H1 (cell line): ENCODE measurements around the gene SNX21.

ENCODE experiments used
- CTCF ChIP-seq, 3 experiments: IDR thresholded peaks; 1 replicate in 2 of 3; 2 replicates in 1 of 3; pipeline versions ENCODE4 v1.5.1 to v1.6.1; 2011; ENCODE audit warnings: low read length in 3 of 3, mild to moderate bottlenecking in 3 of 3, inconsistent platforms in 2 of 3, low read depth in 1 of 3, moderate library complexity in 1 of 3; ENCODE audit not compliant: insufficient read depth in 1 of 3; ENCODE audit errors: control extremely low read depth in 1 of 3
- JUN ChIP-seq: IDR thresholded peaks from 2 replicates; pipeline ENCODE4 v1.6.1; 2011; ENCODE audit warnings: low read depth, mild to moderate bottlenecking, improper control_type of control experiment, low read length
- KDM1A ChIP-seq: fragments of 200-600, 300-600 bp; sonication (generic); IDR thresholded peaks from 2 replicates; pipeline ENCODE4 v1.7.1; 2016; ENCODE audit warnings: mild to moderate bottlenecking, low read length, borderline replicate concordance
- POLR2A ChIP-seq, 2 experiments: IDR thresholded peaks; 1 replicate in 1 of 2; 2 replicates in 1 of 2; pipeline ENCODE4 v1.6.1; 2011; ENCODE audit warnings: low read depth in 2 of 2, low read length in 2 of 2, mild to moderate bottlenecking in 2 of 2; ENCODE audit errors: control extremely low read depth in 1 of 2
- POLR2AphosphoS5 ChIP-seq: IDR thresholded peaks from 2 replicates; pipeline ENCODE4 v1.6.1; 2011; ENCODE audit warnings: low read depth, low read length
- RBBP5 ChIP-seq: IDR thresholded peaks from 2 replicates; pipeline ENCODE4 v1.7.1; 2012; ENCODE audit warnings: low read depth, mild to moderate bottlenecking, inconsistent platforms, low read length, moderate library complexity, borderline replicate concordance
- TEAD4 ChIP-seq: IDR thresholded peaks from 2 replicates; pipeline ENCODE4 v1.6.1; 2012; ENCODE audit warnings: low read depth, low read length, inconsistent platforms, mixed read lengths

GRCh38 chr20:45792317-45793118 lies 41.1 kb upstream of the SNX21 start:
- TF ChIP-seq TEAD4 (no peak), CTCF (IDR thresholded peaks at IDR 0.05; ENCODE audit: control extremely low read depth in 1 of 3, insufficient read depth in 1 of 3, low read depth in 1 of 3, low read length in 3 of 3) (no peak), RBBP5 (no peak), KDM1A (no peak), JUN (no peak), POLR2AphosphoS5 (no peak), POLR2A (IDR thresholded peaks at IDR 0.05; ENCODE audit: control extremely low read depth in 1 of 2, low read depth in 2 of 2, low read length in 2 of 2) (no peak)
